Measurements from ENCODE around the gene KRT74.

- TF ChIP-seq CTCF (IDR thresholded peaks at IDR 0.05) (no peak), MAX (CRISPR knock-in tag; IDR thresholded peaks at IDR 0.05) (no peak), USF1 (CRISPR knock-in tag; IDR thresholded peaks at IDR 0.05) (no peak), CREB1 (CRISPR knock-in tag; IDR thresholded peaks at IDR 0.05) (no peak)
Observed at GRCh38 chr12:52552681-52553195, 20.9 kb downstream of the KRT74 start, which contains the start of gene KRT71.
